GM12891 (cell line): ENCODE data around the gene POLD2.

Experiments used
- POLR2A ChIP-seq: IDR thresholded peaks from 2 replicates; pipeline ENCODE4 v1.6.1; 2011; ENCODE audit warnings: low read depth, low read length, control low read depth
- POLR2AphosphoS5 ChIP-seq: IDR thresholded peaks from 2 replicates; pipeline ENCODE4 v1.6.1; 2011; ENCODE audit warnings: low read depth, low read length, control low read depth
- POU2F2 ChIP-seq: IDR thresholded peaks from 2 replicates; pipeline ENCODE4 v1.6.1; 2011; ENCODE audit warnings: low read depth, mild to moderate bottlenecking, control low read depth, low read length, moderate library complexity
- SPI1 ChIP-seq: IDR thresholded peaks from 2 replicates; pipeline ENCODE4 v1.6.1; 2011; ENCODE audit warnings: low read depth, low read length, control low read depth
- TAF1 ChIP-seq: IDR thresholded peaks from 2 replicates; pipeline ENCODE4 v1.6.1; 2011; ENCODE audit warnings: low read depth, low read length, control low read depth

GRCh38 chr7:44113764-44114354 lies 9.5 kb downstream of the POLD2 start:
- TF ChIP-seq POLR2A, result no peak
- TF ChIP-seq POLR2AphosphoS5, result no peak
- TF ChIP-seq TAF1, result no peak
- no peak for TF ChIP-seq POU2F2
- no peak for TF ChIP-seq SPI1
